ENCODE results near the gene AFAP1. TPM values are rescaled to one million over a fixed set of nuclear protein-coding genes. Genes with fewer than 3 reads are reported as not detected.

AFAP1 gene
- polyA plus RNA-seq, 1 donor (not counting 4 experiments of a cell fraction or from before 2014, with no cell fraction given), result 7.6 TPM

- H3K36me3 ChIP-seq (ENCODE audit: control insufficient read depth in 2 of 2, extremely low read depth in 1 of 2, insufficient read depth in 2 of 2, low read length in 2 of 2), result peaks cover 13 to 25% of the 10 kb centered on the region in 2 experiments
These were observed 179.0 kb downstream of the AFAP1 start for GRCh38 chr4:7760706-7761105.

GRCh38 chr4:7760228-7760627 lies 179.4 kb downstream of the AFAP1 start:
- no peaks in the 10 kb centered on the region for H3K9me3 ChIP-seq (ENCODE audit: control insufficient read depth, low read depth, low read length)
- dilution Hi-C loops (cut with MboI; ENCODE audit: extremely low pct_ligation_motif_present, low sequenced_read_pairs), result no loop called here
- no peak overlapping the region for H3K4me3 ChIP-seq (ENCODE audit: control insufficient read depth in 2 of 3, extremely low read depth in 1 of 3, insufficient read depth in 2 of 3, low read depth in 1 of 3, low read length in 3 of 3)
- H2AFZ ChIP-seq (ENCODE audit: control insufficient read depth, low read length), result no peak overlapping the region
- H3K36me3 ChIP-seq (ENCODE audit: control insufficient read depth in 2 of 2, extremely low read depth in 1 of 2, insufficient read depth in 2 of 2, low read length in 2 of 2), result peaks cover 13 to 22% of the 10 kb centered on the region in 2 experiments
- DNase-seq (ENCODE audit: low read depth, low spot score), result no peak
- H3K9ac ChIP-seq (ENCODE audit: control insufficient read depth, extremely low read depth, insufficient read depth, low read length), result no peak overlapping the region
- H3K4me2 ChIP-seq (ENCODE audit: control insufficient read depth, extremely low read depth, insufficient read depth, low read depth, low read length), result no peak overlapping the region
- H3K9me1 ChIP-seq (ENCODE audit: control insufficient read depth, extremely low read depth, insufficient read depth, low read length), result no peaks in the 10 kb centered on the region
- TF ChIP-seq EZH2 (IDR thresholded peaks at IDR 0.05; ENCODE audit: low read length), result no peak
- no peaks in the 10 kb centered on the region for H3K27me3 ChIP-seq (ENCODE audit: control insufficient read depth, extremely low read depth, insufficient read depth, low read length)
- no peaks in the 10 kb centered on the region for H4K20me1 ChIP-seq (ENCODE audit: control insufficient read depth, extremely low read depth, insufficient read depth, low read length)
- no peaks in the 10 kb centered on the region for H3K79me2 ChIP-seq (ENCODE audit: control insufficient read depth, insufficient read depth, low read length)
- no peaks in the 10 kb centered on the region for H3K4me1 ChIP-seq (ENCODE audit: control insufficient read depth, extremely low read depth, insufficient read depth, low read length)
- H3K27ac ChIP-seq (ENCODE audit: control insufficient read depth, insufficient read depth, low read length), result no peak overlapping the region
- FAIRE-seq, result no peak

More at GRCh38 chr4:7760706-7761105, 179.0 kb downstream of the AFAP1 start:
- Histone ChIP-seq H3K27ac (ENCODE audit: control insufficient read depth, insufficient read depth, low read length) (no peak overlapping the region), H3K4me2 (ENCODE audit: control insufficient read depth, extremely low read depth, insufficient read depth, low read depth, low read length) (no peak overlapping the region), H4K20me1 (ENCODE audit: control insufficient read depth, extremely low read depth, insufficient read depth, low read length) (no peaks in the 10 kb centered on the region), H3K4me3 (ENCODE audit: control insufficient read depth in 2 of 3, extremely low read depth in 1 of 3, insufficient read depth in 2 of 3, low read depth in 1 of 3, low read length in 3 of 3) (no peak overlapping the region), H3K9me1 (ENCODE audit: control insufficient read depth, extremely low read depth, insufficient read depth, low read length) (no peaks in the 10 kb centered on the region), H3K4me1 (ENCODE audit: control insufficient read depth, extremely low read depth, insufficient read depth, low read length) (no peaks in the 10 kb centered on the region), H3K9me3 (ENCODE audit: control insufficient read depth, low read depth, low read length) (no peaks in the 10 kb centered on the region), H2AFZ (ENCODE audit: control insufficient read depth, low read length) (no peak overlapping the region), H3K27me3 (ENCODE audit: control insufficient read depth, extremely low read depth, insufficient read depth, low read length) (no peaks in the 10 kb centered on the region), H3K79me2 (ENCODE audit: control insufficient read depth, insufficient read depth, low read length) (no peaks in the 10 kb centered on the region), H3K9ac (ENCODE audit: control insufficient read depth, extremely low read depth, insufficient read depth, low read length) (no peak overlapping the region)
- DNase-seq (ENCODE audit: low read depth, low spot score), result no peak
- TF ChIP-seq CTCF (optimal IDR thresholded peaks at IDR 0.05 in 1 of 3, IDR thresholded peaks at IDR 0.05 in 1 of 3, conservative IDR thresholded peaks at IDR 0.05 in 1 of 3; ENCODE audit: extremely low read depth in 1 of 3, insufficient read depth in 2 of 3, low read length in 3 of 3), result no peak
- TF ChIP-seq EZH2 (IDR thresholded peaks at IDR 0.05; ENCODE audit: low read length), result no peak
- dilution Hi-C loops (cut with MboI; ENCODE audit: extremely low pct_ligation_motif_present, low sequenced_read_pairs), result no loop called here
- FAIRE-seq, result no peak

- H4K20me1 ChIP-seq (ENCODE audit: control insufficient read depth, extremely low read depth, insufficient read depth, low read length), result no peaks in the 10 kb centered on the region
- H3K9me1 ChIP-seq (ENCODE audit: control insufficient read depth, extremely low read depth, insufficient read depth, low read length), result no peaks in the 10 kb centered on the region
- H3K27me3 ChIP-seq (ENCODE audit: control insufficient read depth, extremely low read depth, insufficient read depth, low read length), result no peaks in the 10 kb centered on the region
- H3K4me3 ChIP-seq (ENCODE audit: control insufficient read depth in 2 of 3, extremely low read depth in 1 of 3, insufficient read depth in 2 of 3, low read depth in 1 of 3, low read length in 3 of 3), result no peak overlapping the region
- H3K9ac ChIP-seq (ENCODE audit: control insufficient read depth, extremely low read depth, insufficient read depth, low read length), result no peak overlapping the region
- peaks cover 13 to 19% of the 10 kb centered on the region in 2 experiments for H3K36me3 ChIP-seq (ENCODE audit: control insufficient read depth in 2 of 2, extremely low read depth in 1 of 2, insufficient read depth in 2 of 2, low read length in 2 of 2)
- TF ChIP-seq EZH2 (IDR thresholded peaks at IDR 0.05; ENCODE audit: low read length) (no peak), CTCF (optimal IDR thresholded peaks at IDR 0.05 in 1 of 3, IDR thresholded peaks at IDR 0.05 in 1 of 3, conservative IDR thresholded peaks at IDR 0.05 in 1 of 3; ENCODE audit: extremely low read depth in 1 of 3, insufficient read depth in 2 of 3, low read length in 3 of 3) (no peak)
- H3K4me1 ChIP-seq (ENCODE audit: control insufficient read depth, extremely low read depth, insufficient read depth, low read length), result no peaks in the 10 kb centered on the region
- dilution Hi-C loops (cut with MboI; ENCODE audit: extremely low pct_ligation_motif_present, low sequenced_read_pairs), result no loop called here
- H3K27ac ChIP-seq (ENCODE audit: control insufficient read depth, insufficient read depth, low read length), result no peak overlapping the region
- H2AFZ ChIP-seq (ENCODE audit: control insufficient read depth, low read length), result no peak overlapping the region
- no peak for DNase-seq (ENCODE audit: low read depth, low spot score)
- no peaks in the 10 kb centered on the region for H3K79me2 ChIP-seq (ENCODE audit: control insufficient read depth, insufficient read depth, low read length)
- no peak for FAIRE-seq
- H3K4me2 ChIP-seq (ENCODE audit: control insufficient read depth, extremely low read depth, insufficient read depth, low read depth, low read length), result no peak overlapping the region
- no peaks in the 10 kb centered on the region for H3K9me3 ChIP-seq (ENCODE audit: control insufficient read depth, low read depth, low read length)
These were observed 180.0 kb downstream of the AFAP1 start for GRCh38 chr4:7759635-7760034.
